ENCODE measurements around the gene GALNT11. TPM values are rescaled to one million over a fixed set of nuclear protein-coding genes. Genes with fewer than 3 reads are reported as not detected.
"Not testable (repeated sequence)": the region's sequence is repeated elsewhere in the genome, so short reads cannot be mapped to it uniquely, and the experiment has no call there.

Gene GALNT11
- total and polyA plus RNA-seq, 5 donors: 18.1 to 26.8 (median 26.0) TPM

DNA sequence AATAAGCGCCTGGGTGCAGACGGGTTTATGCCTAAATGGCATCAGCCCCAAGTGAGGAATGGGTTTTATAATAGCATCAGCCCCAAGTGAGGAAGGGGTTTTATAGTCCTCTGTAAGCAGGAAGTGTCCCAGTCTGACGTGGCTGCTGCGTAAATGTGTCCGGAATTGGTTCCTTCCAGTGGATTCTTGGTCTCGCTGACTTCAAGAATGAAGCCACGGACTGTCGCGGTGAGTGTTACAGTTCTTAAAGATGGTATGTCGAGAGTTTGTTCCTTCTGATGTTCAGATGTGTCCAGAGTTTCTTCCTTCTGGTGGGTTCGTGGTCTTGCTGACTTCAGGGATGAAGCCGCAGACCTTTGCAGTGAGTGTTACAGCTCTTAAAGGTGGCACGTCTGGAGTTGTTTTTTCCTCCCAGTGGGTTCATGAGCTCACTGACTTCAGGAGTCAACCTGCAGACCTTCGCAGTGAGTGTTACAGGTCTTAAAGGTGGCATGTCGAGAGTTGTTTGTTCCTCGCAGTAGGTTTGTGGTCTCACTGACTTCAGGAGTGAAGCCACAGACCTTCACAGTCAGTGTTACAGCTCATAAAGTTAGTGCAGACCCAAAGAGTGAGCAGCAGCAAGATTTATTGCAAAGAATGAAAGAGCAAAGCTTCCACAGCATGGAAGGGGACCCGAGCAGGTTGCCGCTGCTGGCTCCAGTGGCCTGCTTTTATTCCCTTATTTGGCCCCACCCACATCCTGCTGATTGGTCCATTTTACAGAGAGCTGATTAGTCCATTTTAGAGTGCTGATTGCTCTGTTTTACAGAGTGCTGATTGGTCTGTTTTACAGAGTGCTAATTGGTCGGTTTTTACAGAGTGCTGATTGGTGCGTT lies 2.3 kb downstream of the GALNT11 start:
- 96% methylated on average over 20 of the region's 20 CpGs for WGBS
- intact Hi-C loops (cut with DNase I); DNase-seq; ATAC-seq; H3K9me3 ChIP-seq (ENCODE audit: control insufficient read depth, low read length); H3K27me3 ChIP-seq (ENCODE audit: control insufficient read depth, insufficient read depth); H3K4me1 ChIP-seq (ENCODE audit: control insufficient read depth, insufficient read depth, low read length); H3K27ac ChIP-seq (ENCODE audit: low read length); H3K4me3 ChIP-seq (ENCODE audit: low read length): not testable (repeated sequence)

DNA sequence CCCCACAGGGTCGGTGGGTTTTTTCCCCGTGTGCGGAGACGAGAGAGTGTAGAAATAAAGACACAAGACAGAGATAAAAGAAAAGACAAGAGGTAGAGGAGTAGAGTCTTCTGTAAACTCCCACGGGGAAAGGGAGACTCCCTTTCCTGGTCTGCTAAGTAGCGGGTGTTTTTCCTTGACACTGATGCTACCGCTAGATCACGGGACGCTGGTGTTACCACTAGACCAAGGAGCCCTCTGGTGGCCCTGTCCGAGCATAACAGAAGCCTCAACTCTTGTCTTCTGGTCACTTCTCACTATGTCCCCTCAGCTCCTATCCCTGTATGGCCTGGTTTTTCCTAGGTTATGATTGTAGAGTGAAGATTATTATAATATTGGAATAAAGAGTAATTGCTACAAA lies 4.6 kb downstream of the GALNT11 start:
- DNase-seq: peak; percentile 61 to 83 (median 66)
- H3K27ac ChIP-seq (ENCODE audit: low read length); H3K4me1 ChIP-seq (ENCODE audit: control insufficient read depth, insufficient read depth, low read length); intact Hi-C loops (cut with DNase I); H3K9me3 ChIP-seq (ENCODE audit: control insufficient read depth, low read length); H3K4me3 ChIP-seq (ENCODE audit: low read length); ATAC-seq; H3K27me3 ChIP-seq (ENCODE audit: control insufficient read depth, insufficient read depth): not testable (repeated sequence)
- WGBS: 74% methylated on average over 10 of the region's 10 CpGs

DNA sequence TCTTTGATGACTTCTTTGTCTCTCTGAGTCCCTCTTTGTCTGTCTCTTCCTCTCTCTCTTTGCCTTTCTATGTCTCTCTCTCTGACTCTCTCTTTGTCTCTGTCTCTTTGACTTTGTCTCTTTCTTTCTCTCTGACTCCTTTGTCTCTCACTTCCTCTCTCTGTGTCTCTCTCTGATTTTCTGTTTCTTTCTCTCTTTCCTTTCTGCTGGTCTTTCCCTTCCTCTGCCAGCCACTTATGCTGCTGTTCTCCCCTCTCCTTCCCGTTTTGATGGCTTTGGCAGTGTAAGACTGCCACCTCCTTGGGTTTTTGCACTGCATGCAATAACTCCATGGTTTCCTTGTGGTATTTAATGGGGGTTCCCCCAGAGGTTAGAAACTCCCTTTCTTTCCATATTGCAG lies 5.2 kb downstream of the GALNT11 start:
- 75% methylated on average over 1 of the region's 1 CpG for WGBS
- ATAC-seq; H3K9me3 ChIP-seq (ENCODE audit: control insufficient read depth, low read length); H3K27ac ChIP-seq (ENCODE audit: low read length); intact Hi-C loops (cut with DNase I); H3K4me3 ChIP-seq (ENCODE audit: low read length); H3K27me3 ChIP-seq (ENCODE audit: control insufficient read depth, insufficient read depth); H3K4me1 ChIP-seq (ENCODE audit: control insufficient read depth, insufficient read depth, low read length); DNase-seq: not testable (repeated sequence)

DNA sequence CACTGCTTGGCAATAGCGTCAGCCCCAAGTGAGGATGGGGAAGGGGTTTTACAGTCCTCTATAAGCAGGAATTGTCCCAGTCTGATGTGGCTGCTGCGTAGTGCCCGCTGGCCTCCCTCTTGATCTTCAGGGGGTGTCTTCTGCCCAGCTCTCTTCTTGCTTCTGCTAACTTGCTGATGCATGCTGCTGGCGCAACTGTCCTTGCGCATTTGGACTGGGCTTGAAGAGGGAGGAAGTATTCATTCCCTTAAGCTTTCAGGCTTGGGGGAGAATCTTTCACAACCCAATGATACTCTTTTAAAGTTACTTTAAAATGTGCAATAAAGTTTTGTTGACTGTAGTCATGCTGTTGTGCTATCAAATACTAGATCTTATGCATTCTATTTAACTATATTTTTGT lies 10.3 kb downstream of the GALNT11 start:
- H3K27ac ChIP-seq (ENCODE audit: low read length): no peak overlapping the region
- no peaks in the 10 kb centered on the region for H3K4me1 ChIP-seq (ENCODE audit: control insufficient read depth, insufficient read depth, low read length)
- intact Hi-C loops (cut with DNase I): no loop called here
- ATAC-seq (no peak), DNase-seq (no peak)
- no peaks in the 10 kb centered on the region for H3K9me3 ChIP-seq (ENCODE audit: control insufficient read depth, low read length)
- H3K4me3 ChIP-seq (ENCODE audit: low read length): no peak overlapping the region
- no peaks in the 10 kb centered on the region for H3K27me3 ChIP-seq (ENCODE audit: control insufficient read depth, insufficient read depth)
- WGBS: 98% methylated on average over 5 of the region's 5 CpGs

DNA sequence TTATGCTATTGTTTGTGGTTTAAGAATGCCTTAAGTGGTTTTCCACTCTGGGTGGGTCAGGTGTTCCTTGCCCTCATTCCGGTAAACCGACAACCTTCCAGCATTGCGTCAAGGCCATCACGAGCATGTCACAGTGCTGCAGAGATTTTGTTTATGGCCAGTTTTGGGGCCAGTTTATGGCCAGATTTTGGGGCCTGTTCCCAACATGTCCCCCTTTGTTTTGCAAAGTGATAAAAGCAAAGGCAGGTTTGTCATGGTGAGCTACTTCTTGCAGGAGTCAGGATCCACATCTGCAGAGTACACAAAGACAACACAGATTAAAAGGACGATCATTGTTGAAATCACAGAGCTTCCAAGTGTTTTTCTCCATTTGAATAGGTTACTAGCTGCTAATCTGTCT lies 12.9 kb downstream of the GALNT11 start:
- ATAC-seq; H3K4me3 ChIP-seq (ENCODE audit: low read length); H3K27me3 ChIP-seq (ENCODE audit: control insufficient read depth, insufficient read depth); H3K4me1 ChIP-seq (ENCODE audit: control insufficient read depth, insufficient read depth, low read length); H3K27ac ChIP-seq (ENCODE audit: low read length); intact Hi-C loops (cut with DNase I); H3K9me3 ChIP-seq (ENCODE audit: control insufficient read depth, low read length); DNase-seq: not testable (repeated sequence)
- WGBS: 97% methylated on average over 5 of the region's 5 CpGs

DNA sequence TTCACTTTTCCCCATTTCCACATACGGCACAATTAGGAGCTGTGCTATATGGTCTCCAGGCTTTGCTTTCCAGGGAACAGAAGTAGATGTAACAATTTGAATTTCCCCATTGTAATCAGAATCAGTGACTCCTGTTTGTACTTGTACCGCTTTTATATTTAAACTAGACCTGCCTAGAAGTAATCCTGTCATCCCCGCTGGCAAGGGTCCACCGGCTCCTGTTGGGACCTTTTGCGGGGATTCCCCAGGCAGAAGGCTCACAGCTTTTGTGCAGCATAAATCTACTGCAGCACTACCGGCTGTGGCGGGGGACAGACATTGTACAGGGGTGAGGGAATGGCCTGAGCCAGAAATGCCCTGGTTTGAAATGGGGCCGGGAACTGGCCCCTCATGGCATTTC lies 17.6 kb downstream of the GALNT11 start:
- H3K27me3 ChIP-seq (ENCODE audit: control insufficient read depth, insufficient read depth); H3K4me1 ChIP-seq (ENCODE audit: control insufficient read depth, insufficient read depth, low read length); intact Hi-C loops (cut with DNase I); H3K9me3 ChIP-seq (ENCODE audit: control insufficient read depth, low read length); H3K4me3 ChIP-seq (ENCODE audit: low read length); ATAC-seq; H3K27ac ChIP-seq (ENCODE audit: low read length): not testable (repeated sequence)
- 80% methylated on average over 8 of the region's 8 CpGs for WGBS
- peak in 2 of 3 donors; percentile 55 to 64 for DNase-seq

DNA sequence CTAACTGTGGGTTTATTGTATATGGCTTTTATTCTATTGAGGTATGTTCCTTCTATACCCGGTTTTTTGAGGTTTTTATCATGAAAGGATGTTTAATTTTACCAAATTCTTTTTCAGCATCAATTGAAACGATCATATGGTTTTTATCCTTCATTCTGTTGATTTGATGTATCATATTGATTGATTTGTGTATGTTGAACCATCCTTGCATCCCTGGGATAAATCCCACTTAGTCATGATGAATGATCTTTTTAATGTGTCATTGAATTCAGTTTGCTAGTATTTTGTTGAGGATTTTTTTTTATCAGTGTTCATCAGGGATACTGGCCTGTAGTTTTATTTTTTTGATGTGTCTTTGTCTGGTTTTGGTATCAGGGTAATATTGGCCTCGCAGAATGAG lies 19.4 kb downstream of the GALNT11 start:
- 96% methylated on average over 3 of the region's 3 CpGs for WGBS
- H3K27me3 ChIP-seq (ENCODE audit: control insufficient read depth, insufficient read depth); intact Hi-C loops (cut with DNase I); H3K27ac ChIP-seq (ENCODE audit: low read length); DNase-seq; H3K4me3 ChIP-seq (ENCODE audit: low read length); H3K4me1 ChIP-seq (ENCODE audit: control insufficient read depth, insufficient read depth, low read length); H3K9me3 ChIP-seq (ENCODE audit: control insufficient read depth, low read length); ATAC-seq: not testable (repeated sequence)

DNA sequence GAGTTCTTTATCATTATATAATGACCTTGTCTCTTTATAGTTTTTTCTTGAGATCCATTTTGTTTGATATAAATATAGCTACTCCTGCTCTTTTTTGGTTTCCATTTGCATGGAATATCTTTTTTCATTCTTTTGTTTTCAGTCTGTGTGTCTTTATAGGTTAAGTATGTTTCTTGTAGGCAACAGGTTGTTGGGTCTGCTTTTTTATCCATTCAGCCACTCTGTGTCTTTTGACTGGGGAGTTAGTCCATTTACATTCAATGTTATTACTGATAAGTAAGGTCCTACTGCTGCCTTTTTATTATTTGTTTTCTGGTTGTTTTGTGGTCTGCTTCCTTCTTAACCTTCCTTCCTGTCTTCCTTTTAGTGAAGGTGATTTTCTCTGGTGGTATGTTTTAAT lies 21.1 kb downstream of the GALNT11 start:
- ATAC-seq: no peak
- DNase-seq: no peak
- intact Hi-C loops (cut with DNase I): no loop called here

DNA sequence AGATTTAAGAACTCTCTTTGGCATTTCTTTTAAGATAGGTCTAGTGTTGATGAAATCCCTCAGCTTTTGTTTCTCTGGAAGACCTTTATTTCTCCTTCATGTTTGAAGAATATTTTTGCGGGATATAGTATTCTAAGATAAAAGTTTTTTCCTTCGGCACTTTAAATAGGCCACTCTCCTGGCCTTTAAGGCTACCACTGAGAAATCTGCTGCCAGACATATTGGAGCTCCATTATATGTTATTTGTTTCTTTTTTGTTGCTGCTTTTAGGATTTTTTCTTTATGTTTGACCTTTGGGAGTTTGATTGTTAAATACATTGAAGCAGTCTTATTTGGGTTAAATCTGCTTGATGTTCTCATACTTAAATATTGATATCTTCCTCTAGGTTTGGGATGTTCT lies 22.6 kb downstream of the GALNT11 start:
- Histone ChIP-seq H3K27me3 (ENCODE audit: control insufficient read depth, insufficient read depth) (no peaks in the 10 kb centered on the region), H3K4me3 (ENCODE audit: low read length) (no peak overlapping the region), H3K4me1 (ENCODE audit: control insufficient read depth, insufficient read depth, low read length) (peaks cover 2% of the 10 kb centered on the region), H3K9me3 (ENCODE audit: control insufficient read depth, low read length) (no peaks in the 10 kb centered on the region), H3K27ac (ENCODE audit: low read length) (no peak overlapping the region)
- ATAC-seq (no peak), DNase-seq (no peak)
- 95% methylated on average over 2 of the region's 2 CpGs for WGBS
- intact Hi-C loops (cut with DNase I): no loop called here

More for the DNA sequence above, 21.1 kb downstream of the GALNT11 start:
- no peaks in the 10 kb centered on the region for H3K9me3 ChIP-seq (ENCODE audit: control insufficient read depth, low read length)
- H3K4me1 ChIP-seq (ENCODE audit: control insufficient read depth, insufficient read depth, low read length): peaks cover 2% of the 10 kb centered on the region
- H3K27ac ChIP-seq (ENCODE audit: low read length): no peak overlapping the region
- H3K4me3 ChIP-seq (ENCODE audit: low read length): no peak overlapping the region
- no peaks in the 10 kb centered on the region for H3K27me3 ChIP-seq (ENCODE audit: control insufficient read depth, insufficient read depth)

DNA sequence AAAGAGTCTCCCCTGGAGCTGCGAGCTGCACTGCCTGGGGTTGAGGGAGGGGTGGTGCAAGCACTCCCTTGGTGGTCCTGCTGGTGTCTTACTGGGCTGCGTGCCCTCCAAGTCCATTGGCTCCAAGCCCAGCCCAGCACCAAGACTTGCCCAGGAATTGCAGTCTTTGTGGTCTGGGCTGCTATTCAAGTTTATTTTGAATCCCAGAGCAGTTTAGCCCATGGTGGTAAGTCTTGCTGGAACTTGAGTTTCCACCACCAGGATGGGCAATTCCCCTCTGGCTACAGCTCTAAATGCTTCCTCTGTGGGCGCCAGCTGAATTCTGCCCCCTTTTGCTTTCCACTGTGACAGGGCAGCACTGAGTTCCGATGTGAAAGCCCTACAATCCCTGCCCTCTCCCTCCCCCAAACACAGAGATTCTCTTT lies 25.1 kb downstream of the GALNT11 start:
- peak in 2 of 3 donors; percentile 15 to 61 for DNase-seq
- 70% methylated on average over 4 of the region's 4 CpGs for WGBS
- intact Hi-C loops (cut with DNase I): no loop called here
- Histone ChIP-seq H3K27me3 (ENCODE audit: control insufficient read depth, insufficient read depth) (no peaks in the 10 kb centered on the region), H3K27ac (ENCODE audit: low read length) (no peak overlapping the region), H3K4me1 (ENCODE audit: control insufficient read depth, insufficient read depth, low read length) (peaks cover 2% of the 10 kb centered on the region), H3K9me3 (ENCODE audit: control insufficient read depth, low read length) (no peaks in the 10 kb centered on the region), H3K4me3 (ENCODE audit: low read length) (no peak overlapping the region)
- no peak for ATAC-seq

DNA sequence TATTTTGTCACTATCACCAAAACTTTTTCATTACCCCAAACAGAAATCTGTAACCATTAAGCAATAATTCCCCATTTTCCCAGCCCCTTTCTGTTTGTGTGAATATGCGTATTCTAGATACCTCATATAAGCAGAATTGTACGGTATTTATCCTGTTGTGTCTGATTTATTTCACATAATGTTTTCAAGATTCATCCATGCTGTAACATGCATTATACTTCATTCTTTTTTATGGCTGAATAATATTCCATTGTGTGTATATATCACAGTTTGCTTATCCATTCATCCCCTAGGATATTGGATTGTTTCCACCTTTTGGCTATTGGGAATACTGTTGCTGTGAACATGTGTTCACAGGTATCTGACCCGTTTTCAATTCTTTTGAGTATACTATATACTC lies 26.5 kb downstream of the GALNT11 start:
- WGBS: 99% methylated on average over 3 of the region's 3 CpGs

More for the DNA sequence above, 26.5 kb downstream of the GALNT11 start:
- H3K9me3 ChIP-seq (ENCODE audit: control insufficient read depth, low read length): no peaks in the 10 kb centered on the region
- DNase-seq: no peak
- intact Hi-C loops (cut with DNase I): no loop called here
- H3K4me3 ChIP-seq (ENCODE audit: low read length): no peak overlapping the region
- peaks cover 2% of the 10 kb centered on the region for H3K4me1 ChIP-seq (ENCODE audit: control insufficient read depth, insufficient read depth, low read length)
- H3K27ac ChIP-seq (ENCODE audit: low read length): no peak overlapping the region
- no peaks in the 10 kb centered on the region for H3K27me3 ChIP-seq (ENCODE audit: control insufficient read depth, insufficient read depth)
- no peak for ATAC-seq

All from right cardiac atrium (tissue), 5 donors.